PC-3 (cell line): ENCODE measurements around the gene TCF12. TPM values are rescaled to one million over a fixed set of nuclear protein-coding genes. Genes with fewer than 3 reads are reported as not detected.

Experiments
- ATAC-seq: fragments of 200-7000 bp; cut with Tn5 transposase; 2 replicates; pipeline ENCODE4 v1.9.1; 2020; ENCODE audit warnings: mild to moderate bottlenecking, moderate library complexity
- BruUV-seq: library from RNA; stranded (reverse); fragments of 400-500 nt; replicated peaks from 2 replicates; lab custom pipeline; 2021; lab: Mats Ljungman, UMichigan
- CTCF ChIA-PET: fragments of 300-600 bp; sonication (Branson Sonifier 250); formaldehyde crosslinking; loops from one replicate; lab custom pipeline; 2022; ENCODE audit warnings: antibody characterized with exemption; lab: Charles Lee
- POLR2A ChIA-PET: fragments of 300-600 bp; sonication (Branson Sonifier 250); formaldehyde crosslinking; loops from one replicate; lab custom pipeline; 2022; ENCODE audit warnings: antibody characterized with exemption; ENCODE audit not compliant: unreplicated experiment; lab: Charles Lee
- DNase-seq: peaks from one replicate; pipeline ENCODE4 v3.0.0-alpha.2; 2015
- H2AFZ ChIP-seq: fragments of 300-600 bp; sonication (generic); 2 replicates; pipeline ENCODE4 v1.6.0; 2016; ENCODE audit warnings: antibody characterized with exemption, low read length
- H3F3A ChIP-seq: fragments of 300-600 bp; sonication (generic); one replicate; pipeline ENCODE4 v1.6.0; 2017; ENCODE audit warnings: antibody characterized with exemption, low read length, control low read depth, mild to moderate bottlenecking; ENCODE audit not compliant: unreplicated experiment
- H3K27ac ChIP-seq: fragments of 300-600 bp; sonication (generic); 2 replicates; pipeline ENCODE4 v1.5.1; 2016; ENCODE audit warnings: mild to moderate bottlenecking, low read length
- H3K27me3 ChIP-seq: fragments of 300-600 bp; sonication (generic); 2 replicates; pipeline ENCODE4 v1.6.1; 2016; ENCODE audit warnings: low read length, mixed read lengths
- H3K36me3 ChIP-seq: fragments of 300-600 bp; sonication (generic); 2 replicates; pipeline ENCODE4 v1.6.1; 2016; ENCODE audit warnings: low read depth, mixed run types, low read length, mixed read lengths
- H3K4me1 ChIP-seq: fragments of 300-600 bp; sonication (generic); 2 replicates; pipeline ENCODE4 v1.5.1; 2016; ENCODE audit warnings: low read length; ENCODE audit not compliant: insufficient read depth
- H3K4me2 ChIP-seq: fragments of 300-600 bp; sonication (generic); 2 replicates; pipeline ENCODE4 v1.6.0; 2016; ENCODE audit warnings: low read length
- H3K4me3 ChIP-seq: fragments of 300-600 bp; sonication (generic); 2 replicates; pipeline ENCODE4 v1.5.1; 2016; ENCODE audit warnings: mild to moderate bottlenecking, low read length, mixed read lengths
- H3K79me2 ChIP-seq: fragments of 300-600 bp; sonication (generic); 2 replicates; pipeline ENCODE4 v1.6.1; 2017; ENCODE audit warnings: low read length, mixed read lengths
- H3K9ac ChIP-seq: fragments of 300-600 bp; sonication (generic); 2 replicates; pipeline ENCODE4 v1.6.0; 2016; ENCODE audit warnings: mild to moderate bottlenecking, low read length
- H3K9me2 ChIP-seq: fragments of 300-600 bp; sonication (generic); replicated peaks from 2 replicates; pipeline ENCODE4 v1.6.1; 2016; ENCODE audit warnings: mixed run types, low read length, mixed read lengths
- H3K9me3 ChIP-seq: fragments of 300-600 bp; sonication (generic); 2 replicates; pipeline ENCODE4 v1.6.1; 2016; ENCODE audit warnings: low read length, mixed read lengths
- H4K20me1 ChIP-seq: fragments of 300-600 bp; sonication (generic); 2 replicates; pipeline ENCODE4 v1.6.1; 2016; ENCODE audit warnings: low read length, mixed read lengths
- EZH2 ChIP-seq: fragments of 300-600 bp; sonication (generic); IDR thresholded peaks from one replicate; pipeline ENCODE4 v1.6.1; 2017; ENCODE audit warnings: antibody characterized with exemption, mild to moderate bottlenecking, low read length; ENCODE audit not compliant: unreplicated experiment
- EZH2phosphoT487 ChIP-seq: fragments of 300-600 bp; sonication (generic); IDR thresholded peaks from 2 replicates; pipeline ENCODE4 v1.6.1; 2018; ENCODE audit warnings: mild to moderate bottlenecking, antibody characterized with exemption, low read length, borderline replicate concordance
- intact Hi-C: fragments of 100-400 bp; cut with micrococcal nuclease; formaldehyde crosslinking; loops from 2 replicates; pipeline ENCODE4 v1.9.0; 2023
- total RNA-seq: library from RNA; depleted of rRNA; stranded (reverse); fragments of >200 nt; gene quantifications from 2 replicates; pipeline ENCODE4 v1.2.3, GENCODE V29; 2014
- TF ChIP-seq, protein P1 (sequence below): fragments of 300-600 bp; sonication (generic); conservative IDR thresholded peaks from 2 replicates; pipeline ENCODE4 v1.5.1; 2017; ENCODE audit warnings: antibody characterized with exemption, low read depth, mild to moderate bottlenecking, low read length

The TCF12 gene
- total RNA-seq, 1 experiment from 2014 or later: 103 TPM

DNA sequence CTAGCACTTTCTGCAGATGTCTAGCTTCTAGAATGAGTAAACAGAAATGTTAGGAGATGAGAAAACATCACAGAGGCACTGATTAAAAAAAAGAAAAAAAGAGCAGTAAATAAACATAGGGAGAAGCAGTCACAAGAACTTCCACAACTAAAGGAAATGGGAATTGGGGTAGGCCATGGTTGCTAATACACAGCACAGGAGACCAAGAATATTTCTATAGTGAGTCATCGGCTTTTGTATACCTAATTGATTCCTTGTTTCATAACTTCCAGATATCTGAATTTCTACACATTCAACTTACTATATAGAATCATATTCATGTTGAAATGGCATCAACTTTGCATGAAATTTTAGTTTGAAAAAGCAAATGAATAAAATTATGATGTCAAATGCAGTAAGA, 47.3 kb upstream of the TCF12 start:
- no peak for TF ChIP-seq EZH2
- TF ChIP-seq, protein P1, sequence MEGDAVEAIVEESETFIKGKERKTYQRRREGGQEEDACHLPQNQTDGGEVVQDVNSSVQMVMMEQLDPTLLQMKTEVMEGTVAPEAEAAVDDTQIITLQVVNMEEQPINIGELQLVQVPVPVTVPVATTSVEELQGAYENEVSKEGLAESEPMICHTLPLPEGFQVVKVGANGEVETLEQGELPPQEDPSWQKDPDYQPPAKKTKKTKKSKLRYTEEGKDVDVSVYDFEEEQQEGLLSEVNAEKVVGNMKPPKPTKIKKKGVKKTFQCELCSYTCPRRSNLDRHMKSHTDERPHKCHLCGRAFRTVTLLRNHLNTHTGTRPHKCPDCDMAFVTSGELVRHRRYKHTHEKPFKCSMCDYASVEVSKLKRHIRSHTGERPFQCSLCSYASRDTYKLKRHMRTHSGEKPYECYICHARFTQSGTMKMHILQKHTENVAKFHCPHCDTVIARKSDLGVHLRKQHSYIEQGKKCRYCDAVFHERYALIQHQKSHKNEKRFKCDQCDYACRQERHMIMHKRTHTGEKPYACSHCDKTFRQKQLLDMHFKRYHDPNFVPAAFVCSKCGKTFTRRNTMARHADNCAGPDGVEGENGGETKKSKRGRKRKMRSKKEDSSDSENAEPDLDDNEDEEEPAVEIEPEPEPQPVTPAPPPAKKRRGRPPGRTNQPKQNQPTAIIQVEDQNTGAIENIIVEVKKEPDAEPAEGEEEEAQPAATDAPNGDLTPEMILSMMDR: no peak
- TF ChIP-seq EZH2phosphoT487: no peak
- no peaks in the 10 kb centered on the region for H3K36me3 ChIP-seq
- intact Hi-C loops: loop anchor here (1.0 to 10.0 kb wide), 2 partner anchors 39 to 376 kb away; no protein-coding TSS in a partner anchor
- H3K9me2 ChIP-seq: no peaks in the 10 kb centered on the region
- peaks cover 9% of the 10 kb centered on the region for H3K4me1 ChIP-seq
- H3K9me3 ChIP-seq: no peaks in the 10 kb centered on the region
- ChIA-PET CTCF (no interaction called here), POLR2A (interaction anchor here (0.8 kb wide), 1 partner anchor 152 kb away, joined by 7 read pairs; no protein-coding TSS in a partner anchor)
- peak; percentile 97 for ATAC-seq
- no peak overlapping the region for H3K4me3 ChIP-seq
- no peaks in the 10 kb centered on the region for H3K27me3 ChIP-seq
- no TSS peak for BruUV-seq
- no peaks in the 10 kb centered on the region for H3K79me2 ChIP-seq
- peak; percentile 80 for DNase-seq
- no peak overlapping the region for H2AFZ ChIP-seq
- H3K4me2 ChIP-seq: 0 out of 2 replicates have a peak overlapping the region, but pooled peaks have one; percentile 4
- no peak overlapping the region for H3K27ac ChIP-seq
- no peak overlapping the region for H3K9ac ChIP-seq
- H3F3A ChIP-seq: no peaks in the 10 kb centered on the region
- H4K20me1 ChIP-seq: no peaks in the 10 kb centered on the region

DNA sequence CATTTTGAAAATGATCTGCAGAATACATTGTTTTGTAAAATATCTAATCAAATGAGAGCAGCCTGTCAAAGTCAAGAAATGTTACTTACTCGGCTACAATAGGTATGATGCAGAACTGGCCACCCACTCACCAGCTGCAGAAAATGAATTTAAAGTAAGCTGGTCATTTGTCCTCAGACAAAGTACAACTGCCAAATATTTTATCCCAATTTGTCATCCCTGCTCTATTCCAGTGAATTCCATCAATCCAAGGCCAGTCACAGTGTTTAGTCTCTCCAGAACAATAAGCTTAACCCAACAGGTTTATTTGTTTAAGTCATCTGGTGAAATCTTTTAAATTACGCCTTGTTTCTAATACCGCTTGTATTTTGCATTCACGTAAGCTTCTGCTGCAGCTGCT, 46.6 kb upstream of the TCF12 start:
- POLR2A ChIA-PET: interaction anchor here (0.8 kb wide), 1 partner anchor 152 kb away, joined by 7 read pairs; no protein-coding TSS in a partner anchor
- TF ChIP-seq EZH2phosphoT487: no peak

DNA sequence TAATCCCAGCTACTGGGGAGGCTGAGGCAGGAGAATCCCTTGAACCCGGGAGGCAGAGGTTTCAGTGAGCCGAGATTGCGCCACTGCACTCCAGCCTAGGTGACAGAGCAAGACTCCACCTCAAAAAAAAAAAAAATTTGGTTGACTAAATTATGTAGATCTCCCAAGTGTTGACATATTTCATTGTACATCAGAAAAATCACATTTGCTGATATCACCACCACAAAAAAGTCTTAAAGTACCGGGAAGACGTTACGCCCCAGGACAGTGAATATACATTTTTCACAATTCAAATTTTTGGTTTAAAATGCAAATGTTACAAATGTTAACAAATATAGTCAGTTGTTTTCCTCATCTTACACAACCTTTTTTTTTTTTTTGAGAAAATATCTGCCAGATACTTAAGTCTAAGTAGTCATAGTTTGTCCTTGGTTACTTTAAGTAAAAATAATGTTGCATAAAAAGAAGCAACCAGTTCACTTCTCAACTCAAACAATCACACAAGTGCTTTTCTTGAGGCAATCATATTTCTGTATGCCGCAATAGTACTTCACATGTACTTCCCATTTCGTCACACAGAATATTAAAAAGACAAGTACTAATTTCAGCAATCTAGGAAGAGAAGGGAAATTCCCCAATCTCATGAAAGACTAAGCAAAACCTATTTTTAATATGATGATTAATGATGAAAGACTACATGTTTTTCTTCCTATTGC, 41.0 kb upstream of the TCF12 start:
- H3K27me3 ChIP-seq: no peaks in the 10 kb centered on the region
- BruUV-seq: no TSS peak

More for the DNA sequence above, 46.6 kb upstream of the TCF12 start:
- Histone ChIP-seq H3K9me2 (no peaks in the 10 kb centered on the region), H3K4me1 (peaks cover 9% of the 10 kb centered on the region), H3K27me3 (no peaks in the 10 kb centered on the region), H3K9me3 (no peaks in the 10 kb centered on the region), H3K79me2 (no peaks in the 10 kb centered on the region), H3K36me3 (no peaks in the 10 kb centered on the region), H3K9ac (no peak overlapping the region), H3K27ac (no peak overlapping the region), H2AFZ (no peak overlapping the region), H4K20me1 (no peaks in the 10 kb centered on the region), H3K4me3 (no peak overlapping the region), H3F3A (no peaks in the 10 kb centered on the region), H3K4me2 (no peak overlapping the region)
- CTCF ChIA-PET: interaction anchor here (0.5 kb wide), 1 partner anchor 781 kb away, joined by 4 read pairs; no protein-coding TSS in a partner anchor
- intact Hi-C loops: loop anchor here (1.0 to 10.0 kb wide), 2 partner anchors 40 to 377 kb away; no protein-coding TSS in a partner anchor
- DNase-seq (no peak), ATAC-seq (no peak)
- BruUV-seq: no TSS peak

More for the DNA sequence above, 41.0 kb upstream of the TCF12 start:
- H3K9ac ChIP-seq: no peak overlapping the region
- H2AFZ ChIP-seq: no peak overlapping the region
- H3K4me3 ChIP-seq: no peak overlapping the region
- no peak for TF ChIP-seq EZH2phosphoT487
- H4K20me1 ChIP-seq: no peaks in the 10 kb centered on the region
- CTCF ChIA-PET: no interaction called here
- H3K36me3 ChIP-seq: no peaks in the 10 kb centered on the region
- intact Hi-C loops: loop anchor here (10.0 kb wide), 1 partner anchor 383 kb away; no protein-coding TSS in a partner anchor
- H3K27ac ChIP-seq: no peak overlapping the region
- H3K4me1 ChIP-seq: no peaks in the 10 kb centered on the region
- H3F3A ChIP-seq: no peaks in the 10 kb centered on the region
- H3K9me3 ChIP-seq: no peaks in the 10 kb centered on the region
- no peak for ATAC-seq
- no peaks in the 10 kb centered on the region for H3K79me2 ChIP-seq
- no peak for DNase-seq
- H3K4me2 ChIP-seq: no peak overlapping the region
- H3K9me2 ChIP-seq: no peaks in the 10 kb centered on the region
- POLR2A ChIA-PET: no interaction called here
